Thyroid gland (tissue), 4 donors: ENCODE results near the gene WBP1L.

ENCODE experiments used
- CTCF ChIP-seq, 6 experiments: fragments of 200-600 bp in 3 of 6; fragments of 450-650 bp in 3 of 6; sonication (generic) in 3 of 6; IDR thresholded peaks; one replicate each; pipeline ENCODE4 v1.5.1; 2016 to 2019; ENCODE audit warnings: antibody characterized with exemption in 6 of 6, mild to moderate bottlenecking in 2 of 6, inconsistent platforms in 1 of 6, moderate library complexity in 1 of 6
- POLR2A ChIP-seq, 2 donors: fragments of 450-650 bp; IDR thresholded peaks; one replicate each; pipeline ENCODE4 v1.6.1; 2017; ENCODE audit warnings: antibody characterized with exemption in 2 of 2, mild to moderate bottlenecking in 2 of 2, moderate library complexity in 1 of 2

GRCh38 chr10:102778781-102779180 lies 35.0 kb downstream of the WBP1L start:
- TF ChIP-seq CTCF (IDR thresholded peaks at IDR 0.05) (no peak), POLR2A (IDR thresholded peaks at IDR 0.05) (no peak)
